ENCODE measurements around the gene PIGT. TPM values are rescaled to one million over a fixed set of nuclear protein-coding genes. Genes with fewer than 3 reads are reported as not detected.
A peak's percentile ranks its signal among the peaks of the same experiment; 100 is the strongest.

Gene PIGT
- total and polyA plus RNA-seq, 10 of the 15 experiments (the other 5 are each of a cell fraction or from before 2014, with no cell fraction given) = 18.6 to 66.0 (median 35.3) TPM

DNA sequence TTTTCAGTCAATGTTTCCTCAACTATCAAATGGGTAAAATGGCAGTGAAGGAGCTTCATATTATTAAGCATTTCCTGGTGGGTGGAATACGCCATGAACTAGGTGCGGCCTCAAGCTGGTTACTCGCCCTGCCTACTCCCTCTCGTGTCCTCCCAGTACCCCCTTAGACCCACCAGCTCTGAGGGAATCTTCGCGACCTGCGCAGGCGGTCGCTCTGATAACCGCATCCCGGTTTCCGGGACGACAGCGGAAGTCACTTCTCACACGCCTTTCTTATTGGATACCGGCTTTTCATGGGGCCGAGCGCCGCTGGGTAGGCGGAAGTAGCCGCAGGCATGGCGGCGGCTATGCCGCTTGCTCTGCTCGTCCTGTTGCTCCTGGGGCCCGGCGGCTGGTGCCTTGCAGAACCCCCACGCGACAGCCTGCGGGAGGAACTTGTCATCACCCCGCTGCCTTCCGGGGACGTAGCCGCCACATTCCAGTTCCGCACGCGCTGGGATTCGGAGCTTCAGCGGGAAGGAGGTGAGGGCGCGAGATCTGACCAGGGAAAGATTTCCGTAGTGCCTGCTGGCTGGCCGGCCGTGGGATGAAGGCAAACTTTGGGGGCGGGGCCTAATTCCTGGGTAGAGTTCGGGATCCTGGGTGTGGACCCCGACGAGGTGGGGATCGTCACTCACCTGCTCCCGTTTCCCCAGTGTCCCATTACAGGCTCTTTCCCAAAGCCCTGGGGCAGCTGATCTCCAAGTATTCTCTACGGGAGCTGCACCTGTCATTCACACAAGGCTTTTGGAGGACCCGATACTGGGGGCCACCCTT, at the start of gene PIGT (continued):
- TF ChIP-seq RAD21 (IDR thresholded peaks at IDR 0.05; ENCODE audit: insufficient read depth, low read depth, low read length) (no peak), SIX5 (IDR thresholded peaks at IDR 0.05; ENCODE audit: low read depth, low read length, severe bottlenecking) (no peak), RUNX3 (IDR thresholded peaks at IDR 0.05; ENCODE audit: low read length) (peak; percentile 90), IKZF1 (conservative IDR thresholded peaks at IDR 0.05) (peak; percentile 85), LARP7 (IDR thresholded peaks at IDR 0.05) (peak; percentile 66; the same call in 1 of the 2 replicates), SREBF1 (IDR thresholded peaks at IDR 0.05; ENCODE audit: low read length) (no peak), E4F1 (IDR thresholded peaks at IDR 0.05; ENCODE audit: borderline replicate concordance, partially characterized antibody) (peak; percentile 84), SMARCA5 (IDR thresholded peaks at IDR 0.05) (no peak), NBN (IDR thresholded peaks at IDR 0.05) (peak; percentile 72), RFX5 (IDR thresholded peaks at IDR 0.05; ENCODE audit: low read depth, low read length) (peak; percentile 35; the same call in 1 of the 2 replicates), TCF3 (IDR thresholded peaks at IDR 0.05; ENCODE audit: borderline replicate concordance, insufficient read depth, low read depth, low read length) (peak; percentile 50; the same call in 1 of the 2 replicates), HDAC2 (IDR thresholded peaks at IDR 0.05) (peak; percentile 74; the same call in 1 of the 2 replicates), TCF12 (IDR thresholded peaks at IDR 0.05; ENCODE audit: low read depth, low read length) (peak; percentile 32; the same call in 1 of the 2 replicates), BMI1 (IDR thresholded peaks at IDR 0.05; ENCODE audit: borderline replicate concordance) (no peak), NFYB (IDR thresholded peaks at IDR 0.05; ENCODE audit: insufficient read depth, low read depth, low read length) (peak; percentile 89), ZNF207 (IDR thresholded peaks at IDR 0.05; ENCODE audit: borderline replicate concordance) (0 out of 2 replicates have a peak, but pooled peaks have one; percentile 58), SMAD1 (IDR thresholded peaks at IDR 0.05; ENCODE audit: low read depth, partially characterized antibody) (peak; percentile 33), MEF2A (IDR thresholded peaks at IDR 0.05; ENCODE audit: insufficient read depth, low read depth, low read length) (0 out of 2 replicates have a peak, but pooled peaks have one; percentile 34), POLR2AphosphoS5 (IDR thresholded peaks at IDR 0.05; ENCODE audit: low read length) (peak; percentile 95)
- TF ChIP-seq, protein P1, sequence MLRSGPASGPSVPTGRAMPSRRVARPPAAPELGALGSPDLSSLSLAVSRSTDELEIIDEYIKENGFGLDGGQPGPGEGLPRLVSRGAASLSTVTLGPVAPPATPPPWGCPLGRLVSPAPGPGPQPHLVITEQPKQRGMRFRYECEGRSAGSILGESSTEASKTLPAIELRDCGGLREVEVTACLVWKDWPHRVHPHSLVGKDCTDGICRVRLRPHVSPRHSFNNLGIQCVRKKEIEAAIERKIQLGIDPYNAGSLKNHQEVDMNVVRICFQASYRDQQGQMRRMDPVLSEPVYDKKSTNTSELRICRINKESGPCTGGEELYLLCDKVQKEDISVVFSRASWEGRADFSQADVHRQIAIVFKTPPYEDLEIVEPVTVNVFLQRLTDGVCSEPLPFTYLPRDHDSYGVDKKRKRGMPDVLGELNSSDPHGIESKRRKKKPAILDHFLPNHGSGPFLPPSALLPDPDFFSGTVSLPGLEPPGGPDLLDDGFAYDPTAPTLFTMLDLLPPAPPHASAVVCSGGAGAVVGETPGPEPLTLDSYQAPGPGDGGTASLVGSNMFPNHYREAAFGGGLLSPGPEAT (IDR thresholded peaks at IDR 0.05; ENCODE audit: low read depth) = peak; percentile 98
- TF ChIP-seq, protein P2, sequence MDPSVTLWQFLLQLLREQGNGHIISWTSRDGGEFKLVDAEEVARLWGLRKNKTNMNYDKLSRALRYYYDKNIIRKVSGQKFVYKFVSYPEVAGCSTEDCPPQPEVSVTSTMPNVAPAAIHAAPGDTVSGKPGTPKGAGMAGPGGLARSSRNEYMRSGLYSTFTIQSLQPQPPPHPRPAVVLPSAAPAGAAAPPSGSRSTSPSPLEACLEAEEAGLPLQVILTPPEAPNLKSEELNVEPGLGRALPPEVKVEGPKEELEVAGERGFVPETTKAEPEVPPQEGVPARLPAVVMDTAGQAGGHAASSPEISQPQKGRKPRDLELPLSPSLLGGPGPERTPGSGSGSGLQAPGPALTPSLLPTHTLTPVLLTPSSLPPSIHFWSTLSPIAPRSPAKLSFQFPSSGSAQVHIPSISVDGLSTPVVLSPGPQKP (IDR thresholded peaks at IDR 0.05; ENCODE audit: low read depth, low read length) = peak; percentile 80
- TF ChIP-seq, protein P3, sequence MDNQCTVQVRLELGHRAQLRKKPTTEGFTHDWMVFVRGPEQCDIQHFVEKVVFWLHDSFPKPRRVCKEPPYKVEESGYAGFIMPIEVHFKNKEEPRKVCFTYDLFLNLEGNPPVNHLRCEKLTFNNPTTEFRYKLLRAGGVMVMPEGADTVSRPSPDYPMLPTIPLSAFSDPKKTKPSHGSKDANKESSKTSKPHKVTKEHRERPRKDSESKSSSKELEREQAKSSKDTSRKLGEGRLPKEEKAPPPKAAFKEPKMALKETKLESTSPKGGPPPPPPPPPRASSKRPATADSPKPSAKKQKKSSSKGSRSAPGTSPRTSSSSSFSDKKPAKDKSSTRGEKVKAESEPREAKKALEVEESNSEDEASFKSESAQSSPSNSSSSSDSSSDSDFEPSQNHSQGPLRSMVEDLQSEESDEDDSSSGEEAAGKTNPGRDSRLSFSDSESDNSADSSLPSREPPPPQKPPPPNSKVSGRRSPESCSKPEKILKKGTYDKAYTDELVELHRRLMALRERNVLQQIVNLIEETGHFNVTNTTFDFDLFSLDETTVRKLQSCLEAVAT (IDR thresholded peaks at IDR 0.05) = peak; percentile 75
